ENCODE data around the gene ACYP2.
"Not testable (repeated sequence)": the region's sequence is repeated elsewhere in the genome, so short reads cannot be mapped to it uniquely, and the experiment has no call there.

The ACYP2 gene

DNA sequence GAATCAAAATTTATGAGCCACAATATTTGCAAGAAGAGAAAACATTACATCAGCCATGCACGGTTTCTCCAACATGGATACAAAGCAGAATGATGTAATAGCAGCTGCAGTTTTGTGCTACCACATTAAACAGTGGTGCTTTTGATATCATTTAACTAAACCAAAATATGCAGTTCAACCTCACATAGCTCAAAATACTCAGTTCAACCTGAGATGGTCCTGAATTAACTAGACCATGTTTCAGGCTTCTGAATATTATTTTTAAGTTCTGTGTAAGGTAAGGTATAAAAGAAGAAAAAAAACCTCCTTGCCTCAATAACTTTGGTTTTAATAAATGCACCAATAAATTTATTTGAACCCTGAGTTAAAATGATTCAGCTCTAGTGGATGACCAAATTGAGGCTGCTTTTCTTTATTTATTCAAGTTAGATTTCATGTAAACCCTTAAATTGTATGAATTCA, 159.4 kb downstream of the ACYP2 start:
- DNase-seq = no peak

DNA sequence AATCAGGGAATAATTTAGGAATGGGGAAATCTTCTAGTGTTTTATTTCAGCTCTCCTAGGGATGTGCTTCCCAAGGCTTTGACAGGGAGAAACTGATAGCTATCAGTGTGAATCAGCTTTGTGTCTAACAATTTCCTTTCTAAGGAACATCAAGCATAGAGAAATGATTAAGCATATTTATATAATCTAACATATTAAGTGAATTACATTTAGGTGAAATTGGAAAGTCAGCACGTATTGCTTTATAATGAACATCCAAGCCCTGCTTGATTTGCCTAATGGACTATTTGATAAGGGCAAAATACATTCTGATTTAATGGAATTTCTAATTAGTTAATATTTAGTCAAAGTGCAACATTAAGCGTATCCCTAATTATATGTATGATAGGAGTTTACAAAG, 160.1 kb downstream of the ACYP2 start:
- DNase-seq = no peak

DNA sequence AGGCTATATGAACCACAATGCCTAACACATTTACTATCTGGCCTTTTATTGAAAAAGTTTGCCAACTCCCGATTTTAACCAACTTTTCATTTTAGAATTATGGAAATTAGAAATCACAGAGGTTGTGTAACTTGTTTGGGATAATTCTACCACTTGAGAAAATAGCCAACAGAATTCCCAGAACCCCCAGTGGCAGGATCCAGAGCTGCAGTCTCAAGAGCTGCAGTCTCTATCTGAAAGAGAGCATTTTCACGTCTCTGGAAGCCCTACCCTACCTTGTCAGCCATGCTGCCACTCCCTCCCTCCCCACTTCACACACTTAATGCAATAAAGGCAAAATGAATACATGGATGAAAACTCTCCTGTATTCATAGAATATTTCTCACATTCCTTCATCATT, 164.0 kb downstream of the ACYP2 start:
- DNase-seq = no peak

DNA sequence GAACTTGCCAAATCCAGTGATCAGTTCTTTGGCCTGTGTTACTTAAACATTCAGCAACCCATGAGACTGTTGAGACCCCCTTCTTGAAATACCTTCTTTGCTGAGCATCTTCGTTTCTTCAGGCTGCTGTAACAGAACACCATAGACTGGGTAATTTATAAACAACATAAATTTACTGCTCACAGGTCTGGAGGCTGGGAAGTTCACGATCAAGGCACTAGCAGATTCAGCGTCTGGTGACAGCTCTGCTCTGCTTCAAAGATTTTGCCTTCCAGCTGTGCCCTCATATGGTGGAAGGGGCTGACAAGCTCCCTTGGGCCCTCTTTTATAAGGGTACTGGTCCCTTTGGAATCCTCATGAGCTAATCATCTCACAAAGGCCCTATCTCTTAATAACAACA, 169.4 kb downstream of the ACYP2 start:
- no peak for DNase-seq

DNA sequence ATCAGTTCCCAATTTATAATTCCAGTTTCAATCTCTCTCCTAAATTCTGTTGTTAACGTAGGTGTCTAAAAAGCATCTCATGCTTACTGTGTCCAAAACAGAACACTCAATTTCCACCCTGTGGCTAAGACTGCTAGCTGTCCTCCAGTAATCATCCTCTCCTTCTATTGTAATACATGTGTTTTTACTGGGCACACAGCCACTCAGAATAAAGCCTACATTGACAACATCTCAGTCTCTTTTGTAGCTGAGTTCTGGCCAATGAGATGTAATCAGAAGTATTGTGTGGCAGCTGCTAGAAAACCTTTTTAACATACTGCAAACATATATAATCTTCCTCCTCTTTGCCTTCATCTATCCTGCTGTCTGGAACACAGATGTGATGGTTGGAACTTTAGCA, 170.0 kb downstream of the ACYP2 start:
- no peak for DNase-seq

DNA sequence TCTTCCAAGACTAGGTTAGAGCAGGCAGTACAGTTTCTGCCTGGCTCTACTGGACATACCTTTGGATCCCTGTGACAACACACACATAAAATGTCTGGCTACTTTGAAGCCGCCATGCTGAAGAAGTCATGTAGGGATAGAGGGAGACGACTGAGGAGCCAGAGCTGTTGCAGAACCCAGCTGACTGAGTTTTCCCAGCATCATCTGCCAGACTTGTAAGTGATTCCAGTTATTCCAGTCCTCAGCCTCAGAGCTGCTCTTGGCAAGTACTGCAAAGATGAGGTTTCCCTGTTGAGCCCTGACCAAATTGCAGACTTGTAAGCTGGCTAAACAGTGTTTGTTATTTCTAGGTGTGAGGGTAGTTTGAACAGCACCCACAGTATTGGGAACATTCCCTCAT, 172.1 kb downstream of the ACYP2 start:
- DNase-seq = no peak

DNA sequence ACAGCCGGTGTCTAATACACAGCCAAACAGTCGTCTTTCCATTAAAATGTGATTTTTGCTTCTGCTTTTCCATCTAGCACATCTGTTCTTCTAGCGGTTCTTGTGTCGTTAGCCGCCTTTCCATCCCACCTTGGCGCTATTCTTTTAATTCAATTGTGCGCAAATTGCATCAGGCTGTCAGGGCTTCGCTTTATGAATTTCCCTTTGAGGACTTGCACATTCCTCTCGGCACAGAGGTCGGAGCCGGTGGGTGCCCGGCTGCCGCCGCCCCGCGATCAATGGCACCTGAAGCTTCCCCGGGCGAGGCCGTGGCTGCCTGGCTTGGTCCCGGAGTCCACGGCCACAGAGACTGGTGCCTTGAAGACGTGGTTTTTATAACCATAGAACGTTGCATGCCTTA, 174.5 kb downstream of the ACYP2 start:
- no peak for DNase-seq

DNA sequence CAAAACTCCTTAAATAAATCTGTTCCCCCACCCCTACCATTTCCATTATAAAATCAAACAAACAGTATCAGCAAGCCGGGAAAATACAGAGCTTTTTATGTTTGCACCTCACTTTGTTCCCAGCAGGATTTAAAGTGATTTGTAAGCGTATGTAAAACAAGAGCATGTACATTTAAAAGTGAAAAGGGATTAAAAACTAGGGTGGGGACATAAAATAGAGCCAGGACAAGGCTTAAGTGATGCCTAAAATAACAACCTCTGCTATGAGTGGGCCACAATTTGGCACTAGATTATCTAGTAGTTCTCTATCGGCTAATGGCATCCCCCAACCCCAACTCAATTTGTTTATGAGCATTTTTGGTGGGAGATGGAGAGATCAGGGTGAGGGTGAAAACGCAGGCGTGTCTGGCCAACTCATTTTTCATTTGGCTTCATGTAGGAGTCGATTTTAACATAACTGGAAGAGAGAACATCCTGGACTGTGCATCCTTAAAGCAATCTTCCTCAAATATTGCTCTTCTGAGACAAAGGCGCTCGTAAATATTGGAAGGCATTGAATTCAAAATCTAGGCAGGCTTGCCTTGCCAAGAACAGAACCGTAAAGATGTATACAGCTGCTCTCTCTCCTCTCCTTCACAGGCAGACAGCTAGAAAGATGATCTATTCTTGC, 175.1 kb downstream of the ACYP2 start:
- DNase-seq = no peak

DNA sequence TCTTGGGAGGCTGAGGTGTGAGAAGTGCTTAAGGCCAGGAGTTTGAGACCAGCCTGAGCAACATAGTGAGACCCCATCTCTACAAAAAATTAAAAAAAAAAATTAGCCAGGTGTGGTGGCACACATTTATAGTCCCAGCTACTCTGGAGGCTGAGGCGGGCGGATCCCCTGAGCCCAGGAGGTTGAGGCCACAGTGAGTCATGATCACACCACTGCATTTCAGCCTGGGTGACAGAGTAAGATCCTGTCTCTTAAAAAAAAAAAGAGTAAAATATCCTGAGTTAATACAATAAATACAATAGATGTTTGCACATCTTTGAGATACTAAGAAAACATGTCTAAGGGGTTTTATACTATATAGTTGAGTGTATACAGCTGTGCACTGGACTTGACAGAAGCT, 179.2 kb downstream of the ACYP2 start:
- not testable (repeated sequence) for DNase-seq

DNA sequence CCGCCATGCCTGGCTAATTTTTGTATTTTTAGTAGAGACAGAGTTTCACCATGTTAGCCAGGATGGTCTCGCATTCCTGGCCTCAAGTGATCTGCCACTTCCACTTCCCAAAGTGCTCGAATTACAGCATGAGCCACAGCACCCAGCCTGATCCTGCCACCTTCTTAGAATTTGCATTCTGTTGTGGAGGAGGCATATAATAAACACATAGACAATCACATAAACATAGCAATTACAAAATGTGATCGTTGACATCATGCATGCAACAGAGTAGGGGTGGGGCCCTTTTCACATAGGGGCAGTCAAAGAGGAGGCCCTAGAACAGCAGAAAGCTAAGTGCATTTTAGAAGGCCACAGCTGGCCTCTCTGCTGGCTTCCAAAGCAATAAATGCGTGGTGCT, 180.5 kb downstream of the ACYP2 start:
- no peak for DNase-seq

DNA sequence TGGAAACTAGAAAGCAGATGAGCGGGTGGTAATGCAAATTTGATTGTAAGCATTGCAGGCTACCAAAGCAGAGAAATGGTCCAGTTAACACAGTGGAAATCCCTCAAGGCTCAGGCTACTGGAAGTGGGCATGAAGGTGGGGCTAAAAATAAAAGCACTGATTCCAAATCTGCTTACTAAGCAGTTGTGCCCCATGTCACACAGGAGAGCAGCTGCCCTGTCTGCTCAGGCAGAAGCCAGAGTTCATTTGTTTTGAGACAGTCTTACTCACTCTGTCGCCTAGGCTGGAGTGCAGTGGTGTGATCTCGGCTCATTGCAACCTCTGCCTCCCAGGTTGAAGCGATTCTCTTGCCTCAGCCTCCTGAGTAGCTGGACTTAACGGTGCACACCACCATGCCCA, 183.1 kb downstream of the ACYP2 start:
- no peak for DNase-seq

DNA sequence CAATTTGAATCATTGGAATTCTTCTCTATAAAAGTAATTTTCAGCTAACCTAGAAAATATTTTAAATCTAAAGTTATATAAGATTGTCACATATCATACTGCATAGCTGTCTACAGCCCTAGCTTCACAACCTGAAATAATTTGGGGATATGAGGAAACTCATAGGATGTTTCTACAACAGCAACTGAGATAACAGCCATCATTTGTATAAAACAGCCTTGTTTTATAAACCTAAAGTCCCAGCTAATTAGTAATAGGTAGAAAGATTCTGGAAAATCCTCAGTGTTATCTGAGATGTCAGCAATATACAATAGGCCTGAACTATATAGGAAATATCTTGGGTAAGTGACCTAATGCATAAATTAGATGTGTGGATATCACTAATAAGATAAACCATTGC, 188.2 kb downstream of the ACYP2 start:
- DNase-seq = no peak

DNA sequence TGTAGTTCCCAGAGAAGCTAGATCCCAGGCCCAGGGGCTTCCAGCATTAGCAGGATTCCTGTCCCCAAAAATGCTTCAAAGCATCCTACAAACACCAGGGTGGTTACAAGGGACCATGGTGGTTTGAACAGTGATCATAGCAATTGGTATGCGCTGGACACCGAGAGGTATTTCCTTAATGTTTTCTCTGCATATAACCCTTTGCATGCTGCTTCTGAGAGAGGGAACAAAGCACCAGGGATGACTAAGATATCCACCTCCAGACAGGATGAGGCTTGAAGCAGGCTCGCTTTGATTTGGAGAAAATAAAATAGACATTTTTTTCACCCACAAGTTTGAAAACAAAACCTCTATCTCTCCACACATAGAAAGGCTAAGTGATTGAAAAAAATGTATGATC, 191.1 kb downstream of the ACYP2 start:
- DNase-seq = no peak

DNA sequence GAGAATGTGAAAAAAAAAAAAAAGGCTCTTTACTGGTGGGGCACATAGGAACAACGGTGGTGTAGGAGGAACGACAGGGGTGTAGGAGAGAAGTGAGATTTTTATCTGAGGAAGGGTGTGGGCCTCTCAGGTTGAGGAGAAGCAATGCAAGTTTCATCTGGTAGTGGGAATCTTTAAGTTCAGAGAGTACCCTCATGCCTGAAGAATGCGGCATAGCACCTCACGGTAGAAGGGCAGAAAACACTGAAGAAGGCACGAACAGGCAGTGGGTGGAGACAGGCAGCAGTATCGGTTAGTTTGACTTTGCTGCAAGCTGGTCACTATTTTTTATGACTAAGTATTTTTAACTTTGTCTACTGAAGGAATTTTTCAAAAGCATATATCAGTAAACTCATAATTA, 192.8 kb downstream of the ACYP2 start:
- no peak for DNase-seq

DNA sequence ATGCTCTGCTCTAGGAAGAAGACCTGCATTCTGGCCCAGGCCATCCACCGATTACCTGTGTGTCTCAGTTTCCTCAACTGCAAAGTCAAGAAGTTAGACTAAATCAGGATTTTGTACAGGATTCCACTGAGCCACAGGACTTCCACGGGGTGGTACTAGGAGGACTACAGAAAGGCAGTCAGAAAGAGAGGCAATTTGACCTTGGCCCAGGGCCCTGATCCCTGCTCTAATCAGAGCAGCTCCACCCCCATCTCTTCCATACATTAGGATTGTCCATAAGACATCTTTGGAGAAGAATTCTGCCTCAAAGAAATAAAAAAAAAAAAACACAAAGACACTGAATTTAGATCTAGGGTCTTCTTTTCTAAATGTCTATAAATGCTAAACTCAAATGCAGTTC, 193.4 kb downstream of the ACYP2 start:
- DNase-seq = no peak

DNA sequence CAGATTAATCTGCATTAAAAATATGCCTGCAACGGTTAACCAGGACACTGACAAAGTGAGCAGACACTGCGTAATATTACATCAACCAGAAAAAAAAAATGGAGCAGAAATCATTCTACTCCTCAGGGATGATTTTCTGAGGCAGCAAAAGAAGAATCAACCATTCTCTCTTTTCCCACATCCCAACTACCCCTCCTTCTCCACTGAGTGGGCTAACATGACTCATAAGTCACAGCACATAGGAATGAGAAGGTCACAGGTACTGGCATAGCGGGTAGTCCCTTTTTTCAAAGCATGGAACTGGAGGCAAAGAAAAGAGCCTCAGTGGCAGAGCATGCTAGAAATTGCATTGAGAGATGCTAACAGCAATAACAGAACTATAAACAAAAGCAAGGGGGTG, 194.9 kb downstream of the ACYP2 start:
- no peak for DNase-seq

DNA sequence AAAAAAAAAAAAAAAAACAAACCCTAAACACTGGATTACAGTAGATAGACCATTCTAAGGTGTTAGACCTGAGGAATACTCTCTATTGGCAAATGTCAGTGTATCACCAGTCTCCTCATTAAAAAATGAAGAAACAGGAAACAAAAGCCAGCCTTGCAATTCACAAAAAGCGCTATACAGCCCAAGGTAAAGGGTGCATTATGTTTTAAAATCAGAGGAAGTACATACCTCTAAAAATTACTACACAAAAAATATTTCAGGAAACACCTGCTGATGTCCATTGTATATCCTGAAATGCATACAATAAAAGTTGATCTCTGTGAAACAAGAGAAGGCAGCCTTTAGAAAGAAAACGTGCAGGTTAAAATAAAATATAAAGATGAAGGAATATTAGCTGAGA, 195.5 kb downstream of the ACYP2 start:
- no peak for DNase-seq

DNA sequence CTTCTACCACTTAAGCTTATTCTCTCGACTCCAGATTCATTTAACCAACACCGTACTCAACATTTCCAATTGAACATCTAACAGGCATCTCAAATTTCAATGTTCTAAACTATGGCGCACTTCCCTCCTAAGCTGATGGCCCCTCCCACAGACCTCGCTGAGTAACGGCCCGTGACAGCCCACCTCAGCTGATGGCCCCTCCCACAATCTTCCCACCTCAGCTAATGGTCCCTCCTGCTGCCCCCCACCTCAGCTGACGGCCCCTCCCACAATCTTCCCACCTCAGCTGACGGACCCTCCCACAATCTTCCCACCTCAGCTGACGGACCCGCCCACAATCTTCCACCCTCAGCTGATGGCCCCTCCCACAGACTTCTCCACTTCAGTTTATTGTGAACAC, 197.7 kb downstream of the ACYP2 start:
- DNase-seq = no peak

DNA sequence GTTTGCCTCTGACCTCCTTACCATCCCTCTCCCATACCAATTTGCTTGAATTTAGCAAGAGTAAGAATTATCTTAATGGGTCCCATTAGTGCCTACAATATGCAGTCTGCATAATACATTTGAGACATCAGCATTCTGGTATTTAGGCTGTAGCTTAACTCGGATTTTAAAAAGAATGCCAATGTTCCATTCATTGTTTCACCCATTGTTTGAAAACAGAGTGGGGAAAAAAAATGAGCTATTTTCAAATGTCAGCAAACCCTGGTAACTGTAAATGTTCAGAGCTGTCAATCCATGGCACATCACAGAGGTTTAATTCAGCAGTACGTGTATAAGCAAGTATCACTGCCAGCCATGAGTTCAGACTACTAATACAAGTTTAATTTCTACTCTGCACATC, 202.6 kb downstream of the ACYP2 start:
- no peak for DNase-seq

DNA sequence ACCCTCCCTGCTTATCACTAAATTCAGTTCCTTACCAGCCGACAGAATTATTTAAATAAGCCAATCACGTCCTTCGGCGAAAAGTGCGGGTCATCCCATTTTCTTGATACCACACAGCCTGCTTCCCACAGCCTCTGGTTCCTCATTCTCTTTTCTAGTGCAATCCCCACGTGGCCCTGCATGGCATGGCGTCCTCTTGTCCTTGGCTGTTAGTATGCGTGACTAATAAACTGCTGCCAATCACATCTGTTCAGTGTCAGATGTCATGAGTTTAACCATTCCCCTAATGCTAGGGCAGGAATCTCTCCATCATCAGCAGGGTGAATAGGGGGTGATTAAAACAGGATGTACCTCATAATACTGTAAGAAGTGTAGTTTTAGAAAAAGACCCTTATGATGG, 203.4 kb downstream of the ACYP2 start:
- no peak for DNase-seq

DNA sequence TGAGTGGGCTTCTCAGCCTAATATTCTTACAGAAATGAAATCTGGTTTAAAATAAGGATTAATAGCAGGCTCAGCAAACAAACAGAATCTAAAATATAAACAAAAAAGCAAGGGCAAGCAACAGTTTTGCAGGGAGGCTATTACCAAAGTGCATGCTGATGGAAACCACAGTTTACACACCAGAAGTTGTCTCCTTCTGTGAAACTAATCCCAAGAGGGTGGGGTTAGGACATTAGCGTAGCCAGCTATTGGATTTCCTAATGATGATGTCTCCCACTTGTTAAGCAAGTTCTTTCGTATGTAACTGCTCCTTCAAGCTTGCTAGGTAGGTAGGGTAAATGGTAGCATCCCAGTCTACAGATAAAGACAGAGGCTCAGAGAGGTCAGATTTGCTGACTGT, 205.6 kb downstream of the ACYP2 start:
- no peak for DNase-seq

DNA sequence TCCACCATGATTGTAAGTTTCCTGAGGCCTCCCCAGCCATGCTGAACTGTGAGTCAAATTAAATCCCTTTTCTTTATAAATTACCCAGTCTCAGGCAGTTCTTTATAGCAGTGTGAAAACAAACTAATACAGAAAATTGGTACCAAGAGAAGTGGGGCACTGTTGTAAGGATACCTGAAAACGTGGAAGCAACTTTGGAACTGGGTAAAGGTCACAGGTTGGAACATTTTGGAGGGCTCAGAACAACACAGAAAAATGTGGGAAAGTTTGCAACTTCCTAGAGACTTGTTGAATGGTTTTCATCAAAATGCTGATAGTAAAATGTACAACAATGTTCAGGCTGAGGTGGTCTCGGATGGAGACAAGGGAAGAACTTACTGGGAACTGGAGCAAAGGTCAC, 209.1 kb downstream of the ACYP2 start:
- DNase-seq = not testable (repeated sequence)

DNA sequence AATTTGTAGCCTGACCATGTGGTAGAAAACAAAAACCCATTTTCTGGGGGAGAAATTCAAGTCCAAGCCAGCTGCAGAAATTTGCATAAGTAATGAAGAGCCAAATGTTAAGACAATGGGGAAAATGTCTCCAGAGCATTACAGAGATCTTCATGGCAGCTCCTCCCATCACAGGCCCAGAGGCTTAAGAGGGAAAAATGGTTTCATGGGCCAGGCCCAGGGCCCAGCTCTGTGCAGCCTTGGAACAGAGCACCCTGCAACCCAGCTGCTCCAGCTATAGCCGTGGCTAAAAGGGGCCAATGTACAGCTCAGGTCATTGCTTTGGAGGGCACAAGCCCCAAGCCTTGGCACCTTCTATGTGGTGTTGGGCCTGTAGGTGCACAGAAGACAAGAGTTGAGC, 209.7 kb downstream of the ACYP2 start:
- DNase-seq = no peak

DNA sequence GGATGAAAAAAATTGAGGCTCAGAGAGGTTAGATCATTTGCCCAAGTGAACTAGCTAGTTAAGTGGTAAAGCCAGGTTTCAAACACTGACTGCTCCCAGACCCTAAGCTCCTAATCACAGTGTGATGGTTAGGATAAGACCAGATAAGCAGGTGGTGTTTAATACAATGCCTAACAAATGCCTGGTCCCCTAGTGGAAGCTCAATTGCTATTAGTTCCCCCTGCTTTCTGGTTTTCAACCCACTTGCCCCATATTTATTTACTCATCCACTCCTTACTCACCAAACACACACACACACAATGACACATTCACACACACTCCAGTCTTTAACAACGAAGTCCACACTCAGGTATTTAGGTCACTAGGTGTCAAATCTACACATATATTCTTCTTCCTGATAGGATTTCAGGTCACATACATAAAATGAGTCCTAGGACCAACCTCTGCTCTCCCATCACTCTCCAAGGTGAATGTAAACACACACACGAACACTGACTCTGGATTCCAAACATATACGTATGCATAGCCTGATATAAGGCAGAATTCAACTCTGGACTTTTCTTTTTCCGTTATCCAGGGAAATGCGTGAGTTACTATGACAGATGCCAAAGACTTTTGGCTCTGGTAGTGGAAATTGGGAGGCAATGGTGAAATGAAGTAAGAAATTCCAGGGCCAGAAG, 214.2 kb downstream of the ACYP2 start:
- DNase-seq = no peak
